CD4-positive, alpha-beta T cell treated with Interleukin-21 for 1 hour (primary cell): ENCODE results near the gene TRMT11.
"Not testable (repeated sequence)": the region's sequence is repeated elsewhere in the genome, so short reads cannot be mapped to it uniquely, and the experiment has no call there.

Experiments used
- DNase-seq: peaks from one replicate; pipeline ENCODE4 v3.0.0-alpha.2; 2020

Gene TRMT11

GRCh38 chr6:125994670-125995488, 8.5 kb downstream of the TRMT11 start:
- no peak for DNase-seq

DNA sequence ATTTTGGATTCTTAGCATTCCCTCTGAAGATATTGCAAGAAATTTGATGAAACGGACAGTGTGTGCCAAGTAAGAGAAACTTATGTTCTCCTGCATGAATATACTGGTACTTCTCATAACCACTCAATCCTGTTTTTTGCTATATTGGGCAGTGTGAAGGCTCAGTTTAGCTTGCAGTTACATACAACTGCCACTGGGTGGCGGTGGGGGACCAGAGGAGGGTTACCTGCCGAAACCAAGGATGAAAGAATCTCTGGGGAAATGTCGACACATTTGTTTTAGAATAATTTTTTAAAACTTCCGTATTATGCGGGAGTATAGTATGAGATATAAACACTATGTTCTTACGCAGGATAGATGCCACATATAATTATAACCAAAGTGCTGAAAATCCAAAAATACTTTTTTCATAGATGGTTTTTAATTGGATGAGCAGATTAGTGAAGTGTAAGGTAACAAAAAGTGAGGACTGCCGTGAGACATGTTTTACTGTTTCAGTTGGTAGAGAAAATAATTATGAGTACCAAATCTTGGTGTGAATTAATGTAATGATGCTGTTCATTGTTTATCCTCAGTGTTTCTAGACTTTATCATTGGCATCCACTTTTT, 9.7 kb downstream of the TRMT11 start:
- peak; percentile 76 for DNase-seq

DNA sequence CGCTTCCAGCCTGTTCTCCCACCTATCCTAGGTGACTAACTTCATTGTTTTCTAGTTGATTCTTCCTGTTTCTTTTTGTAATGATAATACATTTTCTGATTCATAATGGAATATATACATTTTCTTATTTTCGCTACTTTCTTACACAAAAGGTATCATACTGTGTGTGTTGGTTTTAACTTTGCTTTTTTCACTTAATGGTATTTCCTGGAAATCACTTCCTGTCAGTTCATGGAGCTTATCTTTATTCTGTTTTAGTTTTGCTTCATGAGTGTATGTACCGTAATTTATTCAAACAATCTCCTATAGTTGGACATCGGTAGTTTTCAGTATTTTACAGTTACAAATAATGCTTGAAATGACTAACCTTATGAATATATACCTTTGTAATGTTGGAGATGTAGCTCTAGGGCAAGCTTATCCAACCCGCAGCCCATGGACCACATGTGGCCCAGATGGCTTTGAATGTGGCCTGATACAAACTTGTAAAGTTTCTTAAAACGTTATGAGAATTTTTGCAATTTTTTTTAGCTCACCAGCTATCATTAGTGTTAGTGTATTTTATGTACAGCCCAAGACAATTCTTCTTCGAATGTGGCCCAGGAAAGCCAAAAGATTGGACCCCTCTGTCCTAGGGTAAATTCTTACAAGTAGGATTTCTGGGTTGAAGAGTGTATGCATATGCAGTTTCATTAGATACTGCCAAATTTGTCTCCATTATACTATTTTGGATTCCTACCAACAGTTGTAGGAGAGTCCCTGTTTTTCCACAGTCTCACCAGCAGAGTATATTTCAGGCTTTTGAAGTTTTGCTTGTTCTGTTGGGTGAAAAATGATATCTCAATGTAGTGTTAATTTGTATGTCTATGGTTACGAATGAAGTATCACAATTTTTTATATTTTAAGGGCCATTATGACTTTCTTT, 16.7 kb downstream of the TRMT11 start:
- no peak for DNase-seq

GRCh38 chr6:126007800-126008199, 21.5 kb downstream of the TRMT11 start:
- DNase-seq: no peak

- DNase-seq: no peak
Measured at GRCh38 chr6:126010040-126010439, 23.7 kb downstream of the TRMT11 start.

- DNase-seq: no peak
Measured at GRCh38 chr6:126015863-126016262, 29.5 kb downstream of the TRMT11 start.

DNA sequence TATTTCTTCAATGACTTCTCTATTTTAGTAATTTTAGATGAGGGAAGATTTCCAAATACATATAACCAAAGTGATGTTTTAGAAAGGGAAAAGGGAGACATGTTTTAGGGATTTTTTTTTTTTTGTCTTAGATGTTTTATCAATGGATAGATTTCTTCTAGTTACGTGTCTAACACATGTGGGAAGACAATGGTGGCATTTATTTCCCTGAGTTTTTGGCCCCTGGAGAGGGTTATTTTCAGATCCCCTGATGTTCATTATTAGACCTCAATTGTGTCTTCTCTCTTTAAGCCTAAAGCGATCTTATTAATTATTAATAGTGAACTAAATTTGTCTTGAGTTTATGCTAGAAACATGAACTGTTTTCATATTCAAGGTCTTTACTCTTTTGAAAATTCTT, 30.3 kb downstream of the TRMT11 start:
- no peak for DNase-seq

GRCh38 chr6:126017668-126018067, 31.3 kb downstream of the TRMT11 start:
- DNase-seq: no peak

DNA sequence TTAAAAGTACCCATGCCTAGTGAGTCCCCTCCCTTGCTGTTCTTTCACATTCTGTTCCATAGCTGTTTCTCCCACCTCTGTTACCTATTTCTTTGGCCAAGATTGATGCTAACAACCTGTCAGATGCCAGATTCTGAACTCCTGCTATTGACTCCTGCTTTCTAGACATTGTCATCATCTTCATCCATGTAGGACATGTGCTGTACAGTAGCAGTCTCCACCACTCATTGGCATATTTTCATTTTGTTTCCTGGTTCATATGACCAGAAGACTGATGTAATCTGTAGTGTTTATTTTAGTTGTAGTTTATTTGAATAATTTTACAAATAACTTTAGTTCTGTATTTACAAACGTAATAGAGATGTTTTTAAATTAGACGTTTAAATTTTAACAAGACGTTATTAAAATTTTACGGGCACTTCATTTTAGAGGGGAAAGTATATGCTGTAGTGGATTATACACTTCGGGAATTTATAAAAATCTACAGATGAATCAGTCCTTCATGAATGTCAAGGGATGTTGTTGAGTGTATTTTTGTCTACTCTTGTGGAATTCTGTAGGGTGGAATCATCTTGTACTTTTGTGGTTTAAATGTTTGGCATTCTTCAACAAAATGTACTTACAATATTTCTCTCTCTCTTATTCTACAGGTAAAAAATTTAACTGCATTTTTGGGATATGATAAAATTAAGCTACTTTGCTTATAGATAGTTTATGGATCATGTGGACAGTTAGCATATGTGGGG, 34.1 kb downstream of the TRMT11 start:
- no peak for DNase-seq

GRCh38 chr6:126023474-126023873, 37.1 kb downstream of the TRMT11 start:
- not testable (repeated sequence) for DNase-seq

DNA sequence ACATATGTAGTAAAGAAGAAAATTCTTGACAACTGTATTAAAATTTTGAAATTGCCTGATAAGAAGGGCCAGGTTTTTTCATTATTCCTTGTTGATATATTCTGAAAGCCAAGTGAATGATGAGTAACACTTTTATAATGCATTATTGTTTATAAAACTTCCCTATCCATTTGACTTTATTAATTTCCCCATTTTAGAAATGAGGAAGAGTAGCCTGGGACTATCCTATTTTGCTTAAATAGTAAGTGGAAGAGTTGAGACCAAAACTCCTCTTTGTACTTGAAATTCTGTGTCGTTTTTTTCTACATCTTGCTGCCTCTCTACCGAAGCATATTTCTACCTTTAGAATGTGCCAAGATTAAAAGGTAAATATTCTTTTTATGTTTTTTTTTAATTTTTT, 39.7 kb downstream of the TRMT11 start:
- DNase-seq: no peak

DNA sequence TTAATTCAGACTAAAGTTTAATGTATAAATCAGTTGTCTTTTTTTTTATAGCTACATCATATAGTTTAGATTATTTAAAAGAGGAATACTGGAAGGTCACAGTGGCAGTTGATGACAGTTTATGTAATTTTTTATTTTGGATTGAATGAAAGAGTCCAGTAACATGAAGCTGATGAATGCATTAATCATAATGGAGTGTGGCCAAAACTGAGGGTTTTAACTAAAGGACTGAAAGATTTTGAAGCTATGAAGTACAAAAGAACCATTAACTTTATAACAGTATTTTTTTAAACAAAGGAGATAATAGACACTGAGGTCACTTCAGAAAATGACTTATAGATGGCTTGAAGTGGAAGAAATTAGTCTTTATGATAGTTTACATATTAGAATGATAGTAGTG, 41.3 kb downstream of the TRMT11 start:
- no peak for DNase-seq

DNA sequence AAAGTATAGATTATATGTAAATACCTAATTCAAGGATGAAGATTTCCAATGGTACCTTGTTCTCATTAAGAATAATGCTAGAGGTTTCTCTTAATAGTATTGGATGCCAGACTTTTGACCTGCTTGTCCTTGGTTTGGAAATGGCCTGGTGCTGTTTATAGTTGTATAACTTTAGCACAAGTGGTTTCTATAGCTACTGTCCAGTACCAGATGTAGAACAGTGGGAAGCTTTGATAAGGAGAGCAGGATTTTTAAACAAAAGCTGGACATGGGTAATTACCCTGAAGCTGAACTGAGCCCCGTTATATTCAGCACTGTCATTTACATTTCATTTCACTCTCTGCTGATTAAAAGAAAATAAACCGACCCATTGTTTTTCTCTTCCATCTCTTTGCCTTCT, 43.7 kb downstream of the TRMT11 start:
- DNase-seq: no peak

DNA sequence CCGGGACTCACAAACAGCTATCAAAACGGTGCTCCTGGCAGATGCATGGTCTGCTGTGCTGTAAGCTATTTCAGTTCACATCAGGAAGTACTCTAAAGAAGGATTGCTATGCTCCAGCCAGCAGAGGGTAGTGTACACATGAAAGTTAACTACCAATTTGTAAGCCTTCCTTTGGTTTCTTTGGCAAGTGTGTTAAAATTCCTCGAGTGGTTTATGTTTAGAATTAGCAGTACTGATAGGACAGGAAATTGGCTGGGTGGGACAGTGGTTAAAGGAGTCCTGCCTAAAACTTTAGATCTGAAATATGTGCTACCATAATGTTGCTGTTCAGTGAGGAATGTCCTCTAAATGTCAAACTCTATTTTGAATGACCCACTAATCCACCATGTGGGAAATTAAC, 47.4 kb downstream of the TRMT11 start:
- peak; percentile 6 for DNase-seq

GRCh38 chr6:126034656-126035055, 48.3 kb downstream of the TRMT11 start:
- no peak for DNase-seq

DNA sequence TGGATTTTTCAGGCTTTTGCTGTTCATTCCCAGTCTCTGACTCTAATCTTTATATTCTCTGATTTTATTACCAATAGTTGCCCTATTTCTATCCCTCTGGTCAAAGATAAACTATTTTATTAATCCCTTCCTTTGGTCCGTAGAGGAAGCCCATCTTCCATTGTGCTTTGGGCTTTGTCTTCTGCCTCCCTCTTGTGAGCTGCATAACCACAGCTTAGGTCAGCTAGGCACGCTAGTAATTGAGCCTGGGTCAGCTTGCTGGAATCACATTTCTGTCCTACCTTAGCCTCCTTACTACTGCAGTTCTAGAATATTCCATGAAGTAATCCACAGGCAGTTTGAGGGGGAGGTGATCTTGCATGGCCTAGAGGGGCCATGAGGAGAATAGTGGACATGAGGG, 49.4 kb downstream of the TRMT11 start:
- DNase-seq: no peak

DNA sequence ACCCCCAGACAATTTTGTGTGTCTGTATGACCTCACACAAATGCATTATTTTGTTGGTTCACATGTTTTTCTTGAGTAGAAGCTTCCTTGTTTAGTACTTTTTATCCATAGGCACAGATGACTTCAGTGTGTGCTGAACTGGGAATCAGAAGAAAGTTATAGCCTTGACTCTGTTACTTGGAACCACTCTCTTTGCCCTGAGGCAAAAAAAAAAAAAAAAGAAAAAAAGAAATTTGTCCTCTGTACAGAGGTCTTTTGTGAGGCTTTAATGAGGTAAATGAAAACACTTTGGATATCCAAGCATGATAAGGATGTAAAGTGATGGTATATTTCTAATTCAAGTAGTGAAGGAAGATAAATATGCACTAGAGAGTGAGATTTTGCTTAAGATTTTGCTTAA, 51.9 kb downstream of the TRMT11 start:
- no peak for DNase-seq

DNA sequence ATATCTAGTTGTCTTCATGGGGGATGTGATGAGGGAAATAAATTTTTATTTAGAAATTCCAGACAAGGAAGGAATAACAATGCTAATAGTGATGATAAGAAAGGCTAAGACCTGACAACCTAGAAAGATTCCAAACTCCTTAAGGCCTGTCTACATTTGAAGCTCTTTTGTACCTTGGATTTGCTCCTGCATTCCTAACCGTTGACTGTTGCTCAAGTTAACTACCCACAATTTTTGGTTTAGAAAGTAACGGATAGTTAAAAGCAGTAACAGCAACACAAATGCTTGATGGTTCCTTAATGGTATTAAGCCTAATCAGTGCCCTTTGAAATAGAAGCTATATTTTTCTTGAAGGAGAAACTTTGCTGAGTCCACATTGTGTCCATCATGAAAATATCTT, 52.9 kb downstream of the TRMT11 start:
- no peak for DNase-seq

DNA sequence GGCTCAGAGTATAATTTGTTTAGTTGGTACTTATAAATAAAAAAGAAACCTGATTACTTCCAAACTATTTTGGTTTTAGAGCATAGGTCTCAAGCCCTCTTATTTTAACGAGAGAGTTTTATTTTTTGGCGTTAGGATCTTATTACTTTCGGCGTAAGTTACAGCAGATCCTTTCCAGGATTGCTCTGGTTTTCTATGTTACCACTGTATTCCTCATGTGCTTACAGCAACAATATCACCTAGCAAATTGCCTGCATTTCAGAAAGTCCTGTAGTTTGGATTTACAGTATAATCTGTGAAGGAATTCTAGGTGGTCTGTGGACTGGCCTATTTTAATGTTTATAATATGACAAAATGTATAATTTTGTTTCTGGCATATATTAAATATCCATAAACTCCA, 54.1 kb downstream of the TRMT11 start:
- no peak for DNase-seq

DNA sequence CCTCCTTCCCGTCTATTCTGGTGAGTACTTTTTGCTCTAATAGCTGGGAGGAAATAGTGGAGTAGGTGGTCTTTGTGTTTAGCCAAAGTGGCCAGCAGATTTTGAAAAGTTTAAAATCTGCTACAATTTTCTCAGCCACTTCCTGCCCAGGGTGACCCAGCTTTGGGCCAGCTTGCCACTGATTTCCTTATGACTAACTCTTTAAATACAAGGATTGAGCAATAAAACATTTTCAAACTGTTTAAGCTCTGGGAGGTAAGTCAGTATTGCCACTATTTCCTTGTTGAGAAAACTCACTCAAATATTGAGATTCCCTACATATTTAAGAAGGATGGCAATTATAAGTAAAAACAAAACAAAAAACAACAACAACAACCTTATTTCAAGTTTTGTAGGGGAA, 54.5 kb downstream of the TRMT11 start:
- DNase-seq: no peak

DNA sequence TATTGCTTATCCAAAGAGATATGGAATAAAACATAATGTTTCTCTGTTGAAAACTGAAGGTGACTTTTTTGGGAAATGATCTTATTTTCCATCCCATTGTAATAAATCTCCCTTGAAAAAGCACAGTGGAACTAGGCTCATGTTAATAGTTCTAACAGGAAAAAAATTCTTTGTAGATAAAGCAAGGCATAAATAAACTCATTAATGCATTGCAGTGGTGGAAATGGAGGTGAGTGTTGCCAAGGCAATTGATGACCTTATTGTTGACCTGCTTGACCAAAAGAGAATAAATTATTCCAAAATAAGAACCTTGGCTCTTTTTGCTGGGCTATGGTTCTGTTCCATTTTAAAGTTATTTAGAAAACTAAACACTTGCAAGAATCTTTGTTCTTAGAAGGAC, 55.2 kb downstream of the TRMT11 start:
- DNase-seq: no peak

DNA sequence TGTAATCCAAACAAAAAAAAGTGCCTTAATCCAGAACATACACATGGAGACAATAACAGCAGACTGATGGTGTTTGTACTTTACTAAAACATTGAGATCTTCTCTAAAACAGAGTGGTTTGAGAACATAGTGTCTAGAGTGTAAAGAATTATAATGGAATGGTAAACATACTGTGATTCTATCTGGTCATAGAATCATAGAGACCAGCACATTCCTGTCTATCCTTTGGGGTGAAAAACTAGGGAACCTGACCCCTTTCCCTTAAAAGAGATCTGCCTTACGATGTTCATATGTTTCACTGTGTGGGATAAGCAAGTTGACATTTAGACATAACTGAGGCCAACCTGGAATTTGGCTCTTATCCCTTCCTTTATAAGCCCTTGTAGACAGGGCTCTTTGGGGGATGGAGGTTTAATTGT, 55.7 kb downstream of the TRMT11 start:
- no peak for DNase-seq

DNA sequence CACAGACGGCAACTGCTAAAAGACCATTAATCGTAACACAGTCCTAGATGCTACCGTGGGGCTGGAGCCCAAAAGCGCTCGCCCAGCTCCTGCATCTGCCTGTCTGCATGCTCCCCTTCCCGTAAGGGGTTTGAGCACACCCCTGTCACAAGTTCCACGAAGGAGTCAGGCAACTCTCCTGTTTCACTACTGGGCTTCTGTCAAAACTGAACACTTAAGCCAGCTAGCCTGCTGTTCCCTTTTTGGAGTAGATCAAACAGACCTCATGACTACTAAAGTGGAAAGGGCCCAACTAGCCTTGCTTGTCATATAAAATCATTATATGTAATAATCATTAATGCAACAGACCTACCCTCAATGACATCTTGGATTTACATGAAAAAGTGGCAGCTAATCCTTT, 61.3 kb downstream of the TRMT11 start:
- DNase-seq: no peak
